B cell (primary cell): ENCODE measurements around the gene STIM1.

Experiments
- EZH2 ChIP-seq: IDR thresholded peaks from 2 replicates; pipeline ENCODE4 v1.6.1; 2012; ENCODE audit warnings: borderline replicate concordance, low read depth, mild to moderate bottlenecking, moderate library complexity, low read length; ENCODE audit not compliant: insufficient read depth, poor library complexity, severe bottlenecking
- TF ChIP-seq, protein P1 (sequence below): fragments of 200-600 bp; IDR thresholded peaks from one replicate; pipeline ENCODE4 v1.8.0; 2022; ENCODE audit warnings: antibody characterized with exemption, mild to moderate bottlenecking

DNA sequence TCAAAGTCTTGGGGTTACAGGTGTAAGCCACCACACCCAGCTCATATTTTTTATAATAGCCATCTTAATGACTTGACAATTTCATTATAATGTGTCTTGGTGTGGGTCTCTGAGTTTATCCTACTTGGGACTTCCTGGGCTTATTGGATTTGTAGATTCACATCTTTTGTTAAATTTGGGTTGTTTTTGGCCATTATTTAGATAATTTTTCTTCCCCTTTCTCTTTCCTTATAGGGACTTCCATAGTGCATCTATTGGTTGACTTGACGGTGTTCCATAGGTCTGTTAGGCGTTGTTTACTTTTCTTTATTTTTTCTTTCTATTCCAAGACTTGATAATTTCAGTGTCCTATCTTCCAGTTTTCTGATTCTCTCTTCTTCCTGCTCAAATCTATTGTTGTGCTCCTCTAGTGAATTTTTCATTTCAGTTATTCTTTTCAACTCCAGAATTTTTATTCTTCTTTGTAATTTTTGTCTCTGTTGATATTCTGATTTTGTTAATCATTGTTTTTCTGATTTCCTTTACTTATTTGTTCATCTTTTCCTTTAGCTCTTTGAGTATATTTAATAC is 284.7 kb downstream of the STIM1 start:
- no peak for TF ChIP-seq EZH2
- TF ChIP-seq, protein P1, sequence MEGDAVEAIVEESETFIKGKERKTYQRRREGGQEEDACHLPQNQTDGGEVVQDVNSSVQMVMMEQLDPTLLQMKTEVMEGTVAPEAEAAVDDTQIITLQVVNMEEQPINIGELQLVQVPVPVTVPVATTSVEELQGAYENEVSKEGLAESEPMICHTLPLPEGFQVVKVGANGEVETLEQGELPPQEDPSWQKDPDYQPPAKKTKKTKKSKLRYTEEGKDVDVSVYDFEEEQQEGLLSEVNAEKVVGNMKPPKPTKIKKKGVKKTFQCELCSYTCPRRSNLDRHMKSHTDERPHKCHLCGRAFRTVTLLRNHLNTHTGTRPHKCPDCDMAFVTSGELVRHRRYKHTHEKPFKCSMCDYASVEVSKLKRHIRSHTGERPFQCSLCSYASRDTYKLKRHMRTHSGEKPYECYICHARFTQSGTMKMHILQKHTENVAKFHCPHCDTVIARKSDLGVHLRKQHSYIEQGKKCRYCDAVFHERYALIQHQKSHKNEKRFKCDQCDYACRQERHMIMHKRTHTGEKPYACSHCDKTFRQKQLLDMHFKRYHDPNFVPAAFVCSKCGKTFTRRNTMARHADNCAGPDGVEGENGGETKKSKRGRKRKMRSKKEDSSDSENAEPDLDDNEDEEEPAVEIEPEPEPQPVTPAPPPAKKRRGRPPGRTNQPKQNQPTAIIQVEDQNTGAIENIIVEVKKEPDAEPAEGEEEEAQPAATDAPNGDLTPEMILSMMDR, result no peak
